ENCODE measurements around the gene AKR1B15.

Gene AKR1B15

GRCh38 chr7:134619627-134620331 lies 70.9 kb downstream of the AKR1B15 start:
- DNase-seq: no peak

GRCh38 chr7:134622303-134622995 lies 73.5 kb downstream of the AKR1B15 start:
- no peak for DNase-seq

DNA sequence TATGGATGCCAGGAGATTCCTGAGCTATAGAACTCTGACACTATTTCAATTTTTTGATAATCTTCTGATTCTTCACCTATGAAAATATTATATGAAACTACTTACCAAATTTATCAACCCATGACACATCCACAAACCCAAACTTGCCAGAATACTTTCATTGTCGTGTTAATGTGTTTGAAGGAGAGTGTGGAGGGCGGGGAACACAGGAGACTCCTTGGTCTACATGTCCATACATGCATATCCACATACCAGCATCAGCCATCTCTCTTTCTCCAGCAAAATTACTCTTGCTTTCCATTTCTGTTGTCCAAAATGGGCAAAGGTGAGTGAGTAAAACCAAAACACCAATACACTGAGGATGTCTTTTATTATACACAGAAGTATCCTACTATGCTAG lies 74.3 kb downstream of the AKR1B15 start:
- DNase-seq: no peak

GRCh38 chr7:134625550-134625949 lies 76.6 kb downstream of the AKR1B15 start:
- DNase-seq: no peak

GRCh38 chr7:134627109-134627774 lies 78.3 kb downstream of the AKR1B15 start:
- no peak for DNase-seq

- DNase-seq: no peak
Measured at GRCh38 chr7:134627775-134628153, 78.9 kb downstream of the AKR1B15 start.

GRCh38 chr7:134629445-134629844 lies 80.5 kb downstream of the AKR1B15 start:
- DNase-seq: no peak

All from femur (tissue), 1 donor.